Rectal smooth muscle tissue (tissue), 1 donor: ENCODE results near the gene GABRG3.

Experiments used
- H3K27ac ChIP-seq: one replicate; pipeline ENCODE4 v1.7.0; 2013; ENCODE audit warnings: low read depth, low read length, inconsistent platforms
- H3K27me3 ChIP-seq: one replicate; pipeline ENCODE4 v1.7.0; 2013; ENCODE audit warnings: low read length; ENCODE audit not compliant: control insufficient read depth, insufficient read depth
- H3K36me3 ChIP-seq: one replicate; pipeline ENCODE4 v1.7.0; 2013; ENCODE audit warnings: low read length; ENCODE audit not compliant: control insufficient read depth, insufficient read depth
- H3K4me1 ChIP-seq: one replicate; pipeline ENCODE4 v1.7.0; 2013; ENCODE audit warnings: low read length; ENCODE audit not compliant: control insufficient read depth, insufficient read depth
- H3K4me3 ChIP-seq: one replicate; pipeline ENCODE4 v1.7.0; 2013; ENCODE audit warnings: low read length
- H3K9ac ChIP-seq: one replicate; pipeline ENCODE4 v1.7.0; 2013; ENCODE audit warnings: low read length

GABRG3 gene

GRCh38 chr15:27463525-27464088, 492.6 kb downstream of the GABRG3 start:
- no peaks in the 10 kb centered on the region for H3K27me3 ChIP-seq
- no peak overlapping the region for H3K9ac ChIP-seq
- H3K27ac ChIP-seq = no peak overlapping the region
- no peak overlapping the region for H3K4me3 ChIP-seq
- no peaks in the 10 kb centered on the region for H3K36me3 ChIP-seq
- H3K4me1 ChIP-seq = no peaks in the 10 kb centered on the region

DNA sequence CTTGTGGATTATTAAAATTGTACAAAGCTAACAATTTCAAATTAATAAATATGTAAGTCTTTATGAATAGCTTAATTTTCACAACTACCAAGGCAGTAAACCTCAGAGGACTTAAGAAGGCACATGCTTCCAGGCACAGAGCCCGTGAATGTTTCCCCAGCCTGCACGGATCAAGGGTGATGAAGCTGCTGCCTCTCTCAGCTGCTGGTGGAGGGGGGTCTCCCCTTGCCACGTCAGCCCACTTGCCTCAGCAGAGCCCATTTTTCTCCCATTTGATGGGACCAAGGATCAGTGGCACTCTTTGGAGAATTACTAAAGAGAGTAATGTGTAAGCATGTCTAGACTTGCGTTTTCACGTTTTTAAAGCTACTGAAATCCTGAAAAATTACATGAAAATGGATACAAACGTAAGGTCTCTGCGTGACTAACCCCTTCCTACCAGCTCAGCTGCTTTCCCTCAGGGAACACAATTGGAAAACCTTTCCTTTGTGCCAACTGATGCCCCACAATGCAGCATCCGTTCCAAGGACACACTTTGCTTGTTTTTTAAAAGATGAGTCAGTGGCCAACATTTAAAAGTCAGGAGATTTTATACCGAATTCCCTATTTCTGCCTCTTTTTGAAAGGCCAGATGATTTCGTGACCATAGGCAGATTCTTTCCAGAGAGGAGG, 494.1 kb downstream of the GABRG3 start:
- Histone ChIP-seq H3K4me3 (no peak overlapping the region), H3K27ac (no peak overlapping the region), H3K4me1 (no peaks in the 10 kb centered on the region), H3K36me3 (no peaks in the 10 kb centered on the region), H3K9ac (no peak overlapping the region), H3K27me3 (no peaks in the 10 kb centered on the region)

- no peak overlapping the region for H3K9ac ChIP-seq
- no peaks in the 10 kb centered on the region for H3K4me1 ChIP-seq
- H3K27me3 ChIP-seq = no peaks in the 10 kb centered on the region
- no peak overlapping the region for H3K27ac ChIP-seq
- H3K36me3 ChIP-seq = no peaks in the 10 kb centered on the region
- no peak overlapping the region for H3K4me3 ChIP-seq
These were observed 495.8 kb downstream of the GABRG3 start for GRCh38 chr15:27466758-27467157.

- Histone ChIP-seq H3K4me1 (no peaks in the 10 kb centered on the region), H3K9ac (no peak overlapping the region), H3K4me3 (no peak overlapping the region), H3K27me3 (no peaks in the 10 kb centered on the region), H3K36me3 (no peaks in the 10 kb centered on the region), H3K27ac (no peak overlapping the region)
These were observed 497.2 kb downstream of the GABRG3 start for GRCh38 chr15:27468151-27468591.

- Histone ChIP-seq H3K27ac (no peak overlapping the region), H3K27me3 (no peaks in the 10 kb centered on the region), H3K4me1 (no peaks in the 10 kb centered on the region), H3K36me3 (no peaks in the 10 kb centered on the region), H3K4me3 (no peak overlapping the region), H3K9ac (no peak overlapping the region)
These were observed 502.9 kb downstream of the GABRG3 start for GRCh38 chr15:27473845-27474244.

DNA sequence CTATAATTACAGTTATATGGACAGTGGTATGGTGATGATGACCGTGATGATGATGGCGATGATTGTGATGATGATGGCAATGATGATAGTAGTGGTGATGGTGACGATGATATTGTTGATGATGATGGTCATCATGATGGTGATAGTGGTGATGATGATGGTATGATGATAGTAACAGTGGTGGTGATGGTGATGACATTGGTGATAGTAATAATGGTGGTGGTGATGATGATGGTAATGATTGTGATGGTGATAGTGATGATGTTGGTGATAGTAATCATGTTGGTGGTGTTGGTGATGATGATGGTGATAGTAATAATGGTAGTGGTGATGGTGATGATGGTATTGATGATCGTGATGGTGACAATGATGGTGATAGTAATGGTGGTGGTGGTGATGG, 504.4 kb downstream of the GABRG3 start:
- no peaks in the 10 kb centered on the region for H3K27me3 ChIP-seq
- no peaks in the 10 kb centered on the region for H3K36me3 ChIP-seq
- no peaks in the 10 kb centered on the region for H3K4me1 ChIP-seq
- no peak overlapping the region for H3K27ac ChIP-seq
- H3K9ac ChIP-seq = no peak overlapping the region
- H3K4me3 ChIP-seq = no peak overlapping the region

DNA sequence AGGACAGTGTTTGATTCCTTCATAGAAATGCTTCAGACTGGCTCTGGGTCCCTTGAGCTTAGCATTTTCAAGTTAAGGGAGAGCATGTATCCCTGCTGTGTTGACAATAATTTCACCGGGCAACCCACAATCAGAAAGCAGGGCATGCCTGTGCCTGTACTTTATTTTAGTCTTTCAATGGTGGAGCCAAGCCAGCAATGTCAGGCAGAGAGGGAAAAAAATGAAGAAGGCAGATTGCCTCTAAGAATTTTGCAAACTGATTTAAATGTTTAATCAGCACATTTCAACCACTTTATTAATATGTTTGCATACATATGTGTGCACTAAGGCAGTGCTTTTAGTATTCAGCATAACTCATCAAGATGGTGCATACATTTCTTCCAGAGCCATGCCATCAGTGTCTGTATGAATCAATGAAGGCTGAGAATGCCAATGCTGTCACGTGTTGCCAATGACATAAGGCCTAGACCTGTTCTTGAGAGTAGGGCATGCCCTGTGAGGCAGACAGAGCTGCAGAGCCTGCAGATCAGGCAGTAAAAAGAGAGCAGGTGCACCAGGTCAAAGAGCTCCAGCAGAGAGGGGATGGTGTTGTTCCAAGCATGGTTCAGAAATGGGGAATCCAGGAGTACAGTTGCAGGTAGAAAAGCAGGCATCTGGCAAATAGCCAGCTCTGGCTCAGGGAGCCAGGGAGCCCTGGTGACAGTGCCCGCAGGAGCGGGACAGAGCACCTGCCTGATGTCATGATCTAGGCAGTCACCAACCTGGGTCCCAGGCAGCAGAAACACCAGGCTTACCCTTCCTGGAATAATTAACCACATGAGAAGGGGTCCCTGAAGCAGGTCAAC, 508.5 kb downstream of the GABRG3 start:
- Histone ChIP-seq H3K9ac (no peak overlapping the region), H3K4me3 (no peak overlapping the region), H3K27ac (no peak overlapping the region), H3K36me3 (no peaks in the 10 kb centered on the region), H3K4me1 (no peaks in the 10 kb centered on the region), H3K27me3 (no peaks in the 10 kb centered on the region)

DNA sequence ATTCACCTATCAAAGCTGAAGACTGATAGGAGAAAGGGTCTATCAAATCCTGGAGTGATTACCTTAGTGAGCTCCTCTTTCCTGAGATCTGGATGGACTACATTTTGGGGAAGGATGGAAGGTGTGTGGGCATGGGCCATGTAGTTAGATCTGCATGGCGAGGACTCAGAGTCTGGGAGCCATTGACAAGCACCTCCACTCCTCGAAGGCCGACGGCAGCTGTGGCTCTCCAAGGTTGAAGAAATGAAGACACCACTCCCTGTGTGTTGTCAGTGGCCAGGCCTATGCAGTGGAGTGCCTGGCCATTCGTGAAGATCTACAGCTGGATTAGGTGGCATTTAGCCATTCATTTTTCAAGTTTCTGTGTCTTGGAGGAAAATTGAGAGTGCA, 509.2 kb downstream of the GABRG3 start:
- Histone ChIP-seq H3K4me3 (no peak overlapping the region), H3K9ac (no peak overlapping the region), H3K27ac (no peak overlapping the region), H3K4me1 (no peaks in the 10 kb centered on the region), H3K27me3 (no peaks in the 10 kb centered on the region), H3K36me3 (no peaks in the 10 kb centered on the region)

GRCh38 chr15:27480642-27481041, 509.7 kb downstream of the GABRG3 start:
- no peaks in the 10 kb centered on the region for H3K27me3 ChIP-seq
- H3K4me1 ChIP-seq = no peaks in the 10 kb centered on the region
- no peaks in the 10 kb centered on the region for H3K36me3 ChIP-seq
- no peak overlapping the region for H3K9ac ChIP-seq
- H3K27ac ChIP-seq = no peak overlapping the region
- H3K4me3 ChIP-seq = no peak overlapping the region

DNA sequence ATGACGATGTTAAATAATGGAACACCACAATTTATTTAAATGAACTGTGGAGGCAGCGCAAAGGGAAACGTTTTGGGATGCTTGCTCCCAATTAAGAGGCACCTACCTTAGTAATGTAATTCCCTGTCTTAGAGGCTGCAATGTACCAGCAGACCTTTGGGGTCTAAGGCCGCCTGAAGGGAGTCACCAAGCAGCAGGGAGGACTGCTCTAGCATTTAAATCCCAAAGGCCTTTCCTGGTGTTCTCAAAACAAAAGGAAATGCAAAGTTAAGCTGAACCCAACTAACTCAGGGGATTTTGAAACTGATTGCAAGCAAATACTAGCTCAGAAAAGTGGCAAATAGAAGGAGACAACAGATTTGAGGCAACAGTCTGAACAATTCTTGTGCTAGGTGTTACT, 510.8 kb downstream of the GABRG3 start:
- Histone ChIP-seq H3K27me3 (no peaks in the 10 kb centered on the region), H3K9ac (no peak overlapping the region), H3K4me1 (no peaks in the 10 kb centered on the region), H3K4me3 (no peak overlapping the region), H3K36me3 (no peaks in the 10 kb centered on the region), H3K27ac (no peak overlapping the region)

GRCh38 chr15:27482287-27482686, 511.3 kb downstream of the GABRG3 start:
- Histone ChIP-seq H3K9ac (no peak overlapping the region), H3K4me1 (no peaks in the 10 kb centered on the region), H3K27me3 (no peaks in the 10 kb centered on the region), H3K27ac (no peak overlapping the region), H3K36me3 (no peaks in the 10 kb centered on the region), H3K4me3 (no peak overlapping the region)

DNA sequence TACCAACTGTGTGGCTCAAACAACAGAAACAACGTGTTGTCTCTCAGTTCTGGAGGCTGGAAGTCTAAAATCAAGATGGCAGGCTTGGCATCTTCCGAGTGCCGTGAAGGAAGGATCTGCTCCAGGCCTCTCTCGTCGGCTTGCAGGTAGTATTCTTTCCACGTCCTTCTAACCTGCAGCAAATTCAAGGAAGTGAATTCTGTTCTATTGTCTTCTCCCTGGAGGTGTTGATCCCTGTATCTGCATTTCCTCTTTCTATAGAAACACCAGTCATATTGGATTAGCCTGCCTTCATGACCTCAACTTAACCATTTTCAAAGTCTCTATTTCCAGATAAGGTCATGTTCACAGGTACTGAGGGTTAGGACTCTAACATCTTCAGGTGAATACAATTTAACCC, 512.1 kb downstream of the GABRG3 start:
- H3K4me3 ChIP-seq = no peak overlapping the region
- H3K27ac ChIP-seq = no peak overlapping the region
- no peaks in the 10 kb centered on the region for H3K27me3 ChIP-seq
- no peaks in the 10 kb centered on the region for H3K4me1 ChIP-seq
- H3K36me3 ChIP-seq = no peaks in the 10 kb centered on the region
- H3K9ac ChIP-seq = no peak overlapping the region
